Smooth muscle cell (in vitro differentiated cells): Measurements from ENCODE around the gene STK4. TPM values are rescaled to one million over a fixed set of nuclear protein-coding genes. Genes with fewer than 3 reads are reported as not detected.

Experiments used
- DNase-seq: peaks from one replicate; lab custom pipeline; 2025; ENCODE audit not compliant: unreplicated experiment; lab: John Stamatoyannopoulos, UW
- H2AFZ ChIP-seq: fragments of 200-600 bp; sonication (generic); 2 replicates; pipeline ENCODE4 v1.6.0; 2016; ENCODE audit warnings: antibody characterized with exemption, low read depth, mild to moderate bottlenecking
- H3F3A ChIP-seq: fragments of 200-600 bp; sonication (generic); 2 replicates; pipeline ENCODE4 v1.6.0; 2017; ENCODE audit warnings: antibody characterized with exemption, low read depth
- H3K27ac ChIP-seq: fragments of 200-600 bp; sonication (generic); 2 replicates; pipeline ENCODE4 v1.5.1; 2016; ENCODE audit warnings: low read depth, mild to moderate bottlenecking
- H3K27me3 ChIP-seq: fragments of 200-600 bp; sonication (generic); 2 replicates; pipeline ENCODE4 v1.6.1; 2016; ENCODE audit warnings: low read depth, mild to moderate bottlenecking
- H3K36me3 ChIP-seq: fragments of 200-600 bp; sonication (generic); 2 replicates; pipeline ENCODE4 v1.5.1; 2016; ENCODE audit warnings: low read depth
- H3K4me1 ChIP-seq: fragments of 200-600 bp; sonication (generic); 2 replicates; pipeline ENCODE4 v1.5.1; 2016; ENCODE audit warnings: low read depth
- H3K4me2 ChIP-seq: fragments of 200-600 bp; sonication (generic); 2 replicates; pipeline ENCODE4 v1.6.0; 2016; ENCODE audit warnings: mild to moderate bottlenecking
- H3K4me3 ChIP-seq: fragments of 200-600 bp; sonication (generic); 2 replicates; pipeline ENCODE4 v1.5.1; 2016; ENCODE audit warnings: mild to moderate bottlenecking
- H3K79me2 ChIP-seq: fragments of 200-600 bp; sonication (generic); 2 replicates; pipeline ENCODE4 v1.6.0; 2016; ENCODE audit warnings: low read depth, mild to moderate bottlenecking
- H3K9ac ChIP-seq: fragments of 200-600 bp; sonication (generic); 2 replicates; pipeline ENCODE4 v1.6.0; 2016; ENCODE audit warnings: low read depth
- H3K9me3 ChIP-seq: fragments of 200-600 bp; sonication (generic); replicated peaks from 2 replicates; pipeline ENCODE4 v1.5.1; 2016; ENCODE audit warnings: low read depth
- H4K20me1 ChIP-seq: fragments of 200-600 bp; sonication (generic); 2 replicates; pipeline ENCODE4 v1.6.0; 2016; ENCODE audit warnings: low read depth
- CTCF ChIP-seq: fragments of 200-600 bp; sonication (generic); IDR thresholded peaks from 2 replicates; pipeline ENCODE4 v1.5.1; 2017; ENCODE audit warnings: borderline replicate concordance, mild to moderate bottlenecking, antibody characterized with exemption; ENCODE audit not compliant: insufficient read depth, poor library complexity, severe bottlenecking
- WGBS: methylation state at CpG from one replicate; pipeline ENCODE4 v1.1.7; 2016; ENCODE audit warnings: low lambda C conversion rate; 5-methylcytosine and 5-hydroxymethylcytosine counted together
- polyA plus RNA-seq: library from polyadenylated mRNA; unstranded; fragments of >200 nt; fragmentation: Nextera tagmentation; extraction: Ambion mirVana; gene quantifications from 2 replicates; pipeline ENCODE4 v1.2.1, GENCODE V29; 2016
- total RNA-seq: library from RNA; depleted of rRNA; stranded (reverse); fragments of >200 nt; gene quantifications from 2 replicates; pipeline ENCODE4 v1.2.3, GENCODE V29; 2014

Gene STK4
- total and polyA plus RNA-seq, 2 experiments from 2014 or later, result 16.8 to 33.5 TPM

- Histone ChIP-seq H3K27ac (no peak overlapping the region), H3K27me3 (no peaks in the 10 kb centered on the region), H3K4me2 (no peak overlapping the region), H3K4me3 (no peak overlapping the region), H3K4me1 (no peaks in the 10 kb centered on the region), H3K79me2 (no peaks in the 10 kb centered on the region), H3K36me3 (no peaks in the 10 kb centered on the region), H3K9ac (no peak overlapping the region), H3F3A (no peaks in the 10 kb centered on the region), H2AFZ (no peak overlapping the region), H3K9me3 (no peaks in the 10 kb centered on the region), H4K20me1 (no peaks in the 10 kb centered on the region)
- WGBS, result 91% methylated on average over 8 of the region's 8 CpGs
- DNase-seq, result no peak
- no peak for TF ChIP-seq CTCF
Observed at GRCh38 chr20:45109634-45110033, 143.3 kb downstream of the STK4 start.

GRCh38 chr20:45110301-45110700, 144.0 kb downstream of the STK4 start:
- H3F3A ChIP-seq, result no peaks in the 10 kb centered on the region
- no peak overlapping the region for H3K27ac ChIP-seq
- no peaks in the 10 kb centered on the region for H3K4me1 ChIP-seq
- H3K4me2 ChIP-seq, result no peak overlapping the region
- DNase-seq, result no peak
- H3K9me3 ChIP-seq, result no peaks in the 10 kb centered on the region
- 96% methylated on average over 11 of the region's 11 CpGs for WGBS
- H3K9ac ChIP-seq, result no peak overlapping the region
- H2AFZ ChIP-seq, result no peak overlapping the region
- no peaks in the 10 kb centered on the region for H3K27me3 ChIP-seq
- H3K36me3 ChIP-seq, result no peaks in the 10 kb centered on the region
- H3K4me3 ChIP-seq, result no peak overlapping the region
- H4K20me1 ChIP-seq, result no peaks in the 10 kb centered on the region
- TF ChIP-seq CTCF, result no peak
- H3K79me2 ChIP-seq, result no peaks in the 10 kb centered on the region

- WGBS, result 90% methylated on average over 11 of the region's 11 CpGs
- no peaks in the 10 kb centered on the region for H3K79me2 ChIP-seq
- H3K4me3 ChIP-seq, result no peak overlapping the region
- no peak overlapping the region for H2AFZ ChIP-seq
- DNase-seq, result no peak
- no peak overlapping the region for H3K27ac ChIP-seq
- H4K20me1 ChIP-seq, result no peaks in the 10 kb centered on the region
- TF ChIP-seq CTCF, result no peak
- H3K27me3 ChIP-seq, result no peaks in the 10 kb centered on the region
- H3K4me1 ChIP-seq, result no peaks in the 10 kb centered on the region
- H3K4me2 ChIP-seq, result no peak overlapping the region
- no peaks in the 10 kb centered on the region for H3K36me3 ChIP-seq
- no peaks in the 10 kb centered on the region for H3K9me3 ChIP-seq
- H3K9ac ChIP-seq, result no peak overlapping the region
- H3F3A ChIP-seq, result no peaks in the 10 kb centered on the region
Observed at GRCh38 chr20:45111285-45111684, 145.0 kb downstream of the STK4 start.

- H3K36me3 ChIP-seq, result no peaks in the 10 kb centered on the region
- H3K27me3 ChIP-seq, result no peaks in the 10 kb centered on the region
- H3K27ac ChIP-seq, result no peak overlapping the region
- 62% methylated on average over 17 of the region's 17 CpGs for WGBS
- no peak overlapping the region for H3K4me2 ChIP-seq
- no peak for DNase-seq
- H3K4me1 ChIP-seq, result no peaks in the 10 kb centered on the region
- H3K9me3 ChIP-seq, result no peaks in the 10 kb centered on the region
- no peaks in the 10 kb centered on the region for H4K20me1 ChIP-seq
- H3K4me3 ChIP-seq, result no peak overlapping the region
- H3K79me2 ChIP-seq, result no peaks in the 10 kb centered on the region
- peak; percentile 70 for TF ChIP-seq CTCF
- no peak overlapping the region for H2AFZ ChIP-seq
- no peaks in the 10 kb centered on the region for H3F3A ChIP-seq
- no peak overlapping the region for H3K9ac ChIP-seq
Observed at GRCh38 chr20:45111799-45112471, 145.6 kb downstream of the STK4 start.
